ENCODE measurements around the gene FLRT2. TPM values are rescaled to one million over a fixed set of nuclear protein-coding genes. Genes with fewer than 3 reads are reported as not detected.

Gene FLRT2
- total RNA-seq, 4 donors from 2014 or later = 2.1 to 72.4 (median 9.6) TPM

GRCh38 chr14:85584481-85584880 lies 54.5 kb downstream of the FLRT2 start:
- H3K9me3 ChIP-seq = no peaks in the 10 kb centered on the region
- no peaks in the 10 kb centered on the region for H3K4me1 ChIP-seq
- intact Hi-C loops (cut with DNase I; ENCODE audit: low total_unique reads) = no loop called here
- no peaks in the 10 kb centered on the region for H3K27me3 ChIP-seq
- TF ChIP-seq POLR2A (IDR thresholded peaks at IDR 0.05) = no peak
- no peak for TF ChIP-seq CTCF (IDR thresholded peaks at IDR 0.05)
- no peaks in the 10 kb centered on the region for H3K36me3 ChIP-seq
- no peak overlapping the region for H3K4me3 ChIP-seq
- H3K27ac ChIP-seq = no peak overlapping the region
- no peak for DNase-seq

GRCh38 chr14:85587151-85587711 lies 57.3 kb downstream of the FLRT2 start:
- Histone ChIP-seq H3K4me3 (no peak overlapping the region), H3K27me3 (no peaks in the 10 kb centered on the region), H3K27ac (no peak overlapping the region), H3K9me3 (no peaks in the 10 kb centered on the region), H3K4me1 (no peaks in the 10 kb centered on the region), H3K36me3 (no peaks in the 10 kb centered on the region)
- no peak for DNase-seq
- intact Hi-C loops (cut with DNase I; ENCODE audit: low total_unique reads) = no loop called here
- TF ChIP-seq POLR2A (IDR thresholded peaks at IDR 0.05) (no peak), CTCF (IDR thresholded peaks at IDR 0.05) (no peak)

- Histone ChIP-seq H3K27ac (no peak overlapping the region), H3K9me3 (no peaks in the 10 kb centered on the region), H3K36me3 (no peaks in the 10 kb centered on the region), H3K4me3 (no peak overlapping the region), H3K27me3 (no peaks in the 10 kb centered on the region), H3K4me1 (no peaks in the 10 kb centered on the region)
- intact Hi-C loops (cut with DNase I; ENCODE audit: low total_unique reads) = no loop called here
- DNase-seq = no peak
- TF ChIP-seq CTCF (IDR thresholded peaks at IDR 0.05) (no peak), POLR2A (IDR thresholded peaks at IDR 0.05) (no peak)
Measured at GRCh38 chr14:85590784-85591183, 60.8 kb downstream of the FLRT2 start.

- intact Hi-C loops (cut with DNase I; ENCODE audit: low total_unique reads) = no loop called here
- TF ChIP-seq CTCF (IDR thresholded peaks at IDR 0.05) = no peak
- no peak for TF ChIP-seq POLR2A (IDR thresholded peaks at IDR 0.05)
Measured at GRCh38 chr14:85594217-85594616, 64.3 kb downstream of the FLRT2 start.

GRCh38 chr14:85595981-85596380 lies 66.0 kb downstream of the FLRT2 start:
- no peak for DNase-seq
- Histone ChIP-seq H3K4me1 (no peaks in the 10 kb centered on the region), H3K27ac (no peak overlapping the region), H3K36me3 (no peaks in the 10 kb centered on the region), H3K27me3 (no peaks in the 10 kb centered on the region), H3K4me3 (no peak overlapping the region), H3K9me3 (no peaks in the 10 kb centered on the region)
- TF ChIP-seq POLR2A (IDR thresholded peaks at IDR 0.05) = no peak
- TF ChIP-seq CTCF (IDR thresholded peaks at IDR 0.05) = no peak
- intact Hi-C loops (cut with DNase I; ENCODE audit: low total_unique reads) = no loop called here

More at GRCh38 chr14:85594217-85594616, 64.3 kb downstream of the FLRT2 start:
- H3K36me3 ChIP-seq = no peaks in the 10 kb centered on the region
- no peak for DNase-seq
- no peaks in the 10 kb centered on the region for H3K9me3 ChIP-seq
- no peak overlapping the region for H3K27ac ChIP-seq
- H3K4me1 ChIP-seq = no peaks in the 10 kb centered on the region
- no peak overlapping the region for H3K4me3 ChIP-seq
- no peaks in the 10 kb centered on the region for H3K27me3 ChIP-seq
